GM18873 (cell line): Measurements from ENCODE around the gene GPR108.
A peak's percentile ranks its signal among the peaks of the same experiment; 100 is the strongest.
"Not testable (repeated sequence)": the region's sequence is repeated elsewhere in the genome, so short reads cannot be mapped to it uniquely, and the experiment has no call there.

Source experiments
- ATAC-seq: cut with Tn5 transposase; IDR thresholded peaks from one replicate; pipeline ENCODE4 v1.9.1; 2021; ENCODE audit warnings: mild to moderate bottlenecking, moderate library complexity, moderate number of reproducible peaks; ENCODE audit not compliant: unreplicated experiment, low FRiP score

GPR108 gene

DNA sequence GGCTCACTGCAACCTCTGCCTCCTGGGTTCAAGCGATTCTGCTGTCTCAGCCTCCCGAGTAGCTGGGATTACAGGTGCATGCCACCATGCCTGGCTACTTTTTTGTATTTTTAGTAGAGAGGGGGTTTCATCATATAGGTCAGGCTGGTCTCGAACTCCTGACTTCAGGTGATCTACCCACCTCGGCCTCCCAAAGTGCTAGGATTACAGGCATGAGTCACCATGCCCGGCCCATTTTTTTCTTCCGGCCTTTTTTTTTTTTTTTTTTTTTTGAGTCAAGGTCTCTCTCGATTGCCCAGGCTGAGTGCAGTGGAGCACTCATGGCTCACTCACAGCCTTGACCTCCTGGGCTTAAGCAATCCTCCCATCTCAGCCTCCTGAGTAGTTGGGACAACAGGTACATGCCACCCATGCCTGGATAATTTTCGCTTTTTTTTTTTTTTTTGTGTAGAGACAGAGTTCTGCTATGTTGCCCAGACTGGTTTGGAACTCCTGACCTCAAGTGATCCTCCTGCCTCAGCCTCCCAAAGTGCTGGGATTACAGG, 24.9 kb upstream of the GPR108 start:
- not testable (repeated sequence) for ATAC-seq

DNA sequence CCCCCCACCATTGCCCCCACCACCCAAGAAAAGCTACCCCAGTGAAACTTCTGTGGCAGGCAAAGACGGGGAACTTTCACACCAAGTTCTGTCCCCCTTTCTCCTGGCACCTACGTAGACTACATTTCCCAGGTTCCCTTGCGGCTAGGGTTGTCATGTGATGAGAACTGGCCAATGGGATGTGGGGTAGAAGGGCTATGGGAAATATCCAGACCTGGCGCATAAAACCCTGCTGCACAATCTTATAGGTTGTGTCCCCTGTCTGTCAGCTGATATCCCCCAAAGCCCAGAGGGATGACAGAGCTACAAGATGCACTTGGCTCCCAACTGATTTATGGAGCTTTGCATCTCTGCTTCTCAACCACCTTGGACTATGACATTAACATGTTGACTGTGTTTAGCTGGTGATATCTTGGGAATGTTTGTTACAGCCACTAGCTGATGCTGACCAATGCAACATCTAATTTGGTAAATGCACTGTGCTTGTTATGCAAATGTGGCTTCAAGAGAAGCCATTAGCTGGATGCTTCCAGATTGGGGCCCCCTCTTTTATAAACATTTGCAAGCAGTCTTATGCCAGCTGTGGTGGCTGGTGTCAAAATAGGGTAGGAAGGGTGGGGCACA, 23.8 kb upstream of the GPR108 start:
- no peak for ATAC-seq

DNA sequence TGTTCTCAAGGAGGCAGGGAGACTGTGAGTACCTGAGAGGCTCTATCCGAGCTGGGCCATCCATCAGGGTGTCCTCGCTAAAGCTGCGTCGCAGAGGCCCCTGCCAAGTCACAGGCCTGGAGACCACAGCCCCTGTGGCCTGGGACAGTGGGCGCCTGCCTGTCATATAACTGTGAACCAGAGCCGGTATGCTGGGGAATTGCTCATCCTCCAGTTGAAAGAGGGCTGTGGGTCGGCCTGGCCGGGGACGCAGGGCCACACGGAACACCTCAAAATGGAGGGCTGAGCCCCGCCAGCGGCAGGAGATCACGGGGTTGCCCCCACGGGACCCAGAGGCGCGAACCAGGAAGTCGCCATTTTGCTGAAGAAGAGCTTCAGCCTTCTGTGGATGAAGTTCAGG, 23.2 kb upstream of the GPR108 start:
- no peak for ATAC-seq

DNA sequence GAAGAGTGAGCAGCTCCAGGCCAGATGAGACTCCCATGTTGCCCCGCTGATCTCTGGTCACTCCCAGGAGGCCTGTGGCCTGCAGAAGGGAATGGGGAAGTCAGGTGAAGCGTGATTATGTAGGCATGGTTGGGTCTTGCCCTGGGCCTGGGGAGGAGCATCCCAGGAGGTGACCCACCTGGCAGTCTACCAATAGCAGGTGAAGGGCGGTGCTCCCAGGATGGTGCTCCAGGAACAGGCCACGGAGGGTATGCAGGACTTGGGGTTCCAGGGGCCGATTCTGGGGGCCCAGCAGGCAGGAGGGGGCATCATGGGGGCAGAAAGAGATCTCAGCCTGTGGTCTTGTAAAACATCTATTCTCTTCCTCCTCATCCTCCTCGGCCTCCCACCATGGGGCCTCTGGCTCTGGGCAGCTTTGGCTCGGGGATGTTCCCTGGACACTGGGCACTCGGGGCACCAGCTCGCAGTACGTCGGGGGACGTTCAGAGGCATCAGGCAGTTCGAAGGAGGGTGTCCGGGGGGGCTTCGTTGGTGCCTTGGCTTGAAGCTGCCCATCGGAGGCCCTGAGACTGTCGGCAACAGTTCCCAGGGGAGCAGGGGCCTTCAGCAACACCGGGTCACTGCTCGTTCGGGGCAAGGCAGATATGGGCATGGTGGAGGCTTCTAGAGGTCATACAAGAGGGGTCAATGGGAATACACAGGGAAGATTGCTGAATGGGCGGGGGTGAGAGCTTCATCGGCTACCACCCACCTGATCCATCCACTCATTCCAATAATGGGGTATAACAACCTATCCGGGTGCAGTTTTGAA, 17.5 kb upstream of the GPR108 start:
- no peak for ATAC-seq

DNA sequence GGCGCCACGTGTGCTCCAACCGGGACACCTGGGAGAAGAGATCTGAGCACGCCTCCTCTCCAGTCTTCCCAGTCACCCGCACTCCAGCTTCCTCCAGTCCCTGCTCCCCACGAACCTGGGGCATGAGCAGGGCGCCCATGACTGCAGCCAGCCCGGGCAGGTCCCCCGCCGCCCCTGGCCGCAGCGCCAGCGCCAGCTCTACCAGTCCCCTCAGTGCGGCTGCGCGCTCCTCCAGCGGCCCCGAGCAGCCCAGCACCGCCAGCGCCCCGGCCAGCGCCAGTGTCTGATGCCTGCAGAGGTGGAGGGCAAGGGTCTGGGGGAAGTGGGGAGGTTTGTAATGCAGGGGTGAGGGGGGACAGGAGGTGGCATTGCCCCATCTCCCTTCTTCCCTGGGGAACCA, 16.8 kb upstream of the GPR108 start:
- ATAC-seq = no peak

DNA sequence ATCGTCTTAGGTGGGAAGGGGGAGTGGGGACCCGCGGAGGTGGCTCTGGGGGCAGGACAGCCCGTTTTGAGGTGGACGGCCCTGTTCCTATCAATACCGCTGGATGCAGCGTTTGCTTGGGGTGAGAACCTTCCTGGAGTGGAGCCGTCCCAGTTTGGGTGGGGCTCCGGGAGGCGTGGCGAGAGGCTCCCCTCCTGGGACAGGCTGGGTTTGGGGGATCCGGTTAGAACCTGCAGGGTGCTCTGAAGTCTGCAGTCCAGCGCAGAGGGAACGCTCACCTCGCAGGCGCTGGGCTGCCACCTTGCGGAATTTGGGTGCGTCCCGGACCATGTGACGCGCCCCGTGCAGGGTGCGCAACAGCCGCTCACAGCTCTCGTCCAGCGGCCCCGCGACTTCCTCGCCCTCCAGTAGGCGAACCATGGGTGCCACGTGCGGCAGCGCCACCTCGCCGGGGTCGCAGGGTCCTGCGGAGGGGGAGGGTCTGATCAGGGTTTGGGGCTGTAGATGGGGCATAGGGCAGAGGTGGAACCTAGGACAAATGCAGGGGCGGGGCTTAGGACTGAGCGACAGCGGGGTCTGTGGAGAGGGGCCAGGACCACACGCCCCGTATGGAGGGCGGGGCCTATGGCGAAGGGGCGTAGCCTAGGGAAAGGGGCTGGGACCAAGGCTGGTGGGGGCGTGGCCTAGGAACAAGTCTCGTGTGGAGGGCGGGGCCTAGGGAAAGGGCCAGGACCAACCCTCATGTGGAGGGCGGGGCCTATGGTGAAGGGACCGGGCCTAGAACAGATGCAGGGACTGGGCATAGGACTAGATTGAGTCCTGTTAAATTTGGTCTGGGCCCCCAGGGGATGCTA, 16.0 kb upstream of the GPR108 start:
- ATAC-seq = peak; percentile 62

DNA sequence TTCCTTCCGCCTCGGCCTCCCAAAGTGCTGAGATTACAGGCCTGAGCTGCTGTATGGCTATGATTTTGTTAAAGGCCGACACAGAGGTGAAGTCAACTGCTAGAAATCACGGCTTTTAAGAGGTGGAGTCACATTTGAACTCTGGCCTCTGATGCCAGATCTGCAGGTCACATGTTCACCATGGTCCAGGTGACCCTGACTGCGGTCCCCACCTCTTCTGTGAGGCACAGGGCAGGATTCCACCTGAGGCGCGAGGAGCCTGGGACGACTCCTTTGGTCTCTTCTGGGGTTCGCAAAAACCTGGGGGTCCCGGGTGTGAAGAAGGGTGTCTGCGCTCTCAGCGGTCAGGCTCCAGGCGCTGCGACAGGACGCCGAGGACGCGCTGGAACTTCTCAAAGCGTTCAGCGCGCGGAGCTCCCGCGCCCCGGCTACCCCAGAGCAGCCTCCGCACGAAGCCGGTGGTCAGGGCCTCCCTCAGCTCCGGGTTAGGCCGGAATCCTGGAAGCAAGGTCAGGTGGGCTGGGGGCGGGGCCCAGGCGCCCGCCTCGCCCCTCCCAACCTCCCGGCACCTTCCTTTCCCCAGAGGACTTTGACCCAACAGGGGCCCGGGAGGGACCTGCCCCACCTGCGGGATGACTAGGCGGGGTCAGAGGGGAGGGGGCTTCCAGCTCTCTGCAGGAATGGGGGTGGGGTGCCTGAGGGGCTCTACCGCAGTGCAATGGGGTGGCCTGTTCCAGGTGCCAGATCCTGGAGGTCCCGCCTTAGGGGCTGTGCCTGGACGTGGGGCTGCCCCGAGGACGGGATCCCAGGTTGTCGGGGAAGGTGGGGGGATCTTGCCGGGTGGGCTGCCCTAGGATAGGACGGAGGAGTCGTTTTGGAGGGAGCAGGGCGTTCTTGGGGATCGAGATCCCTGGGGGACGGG, 15.1 kb upstream of the GPR108 start:
- ATAC-seq = no peak

DNA sequence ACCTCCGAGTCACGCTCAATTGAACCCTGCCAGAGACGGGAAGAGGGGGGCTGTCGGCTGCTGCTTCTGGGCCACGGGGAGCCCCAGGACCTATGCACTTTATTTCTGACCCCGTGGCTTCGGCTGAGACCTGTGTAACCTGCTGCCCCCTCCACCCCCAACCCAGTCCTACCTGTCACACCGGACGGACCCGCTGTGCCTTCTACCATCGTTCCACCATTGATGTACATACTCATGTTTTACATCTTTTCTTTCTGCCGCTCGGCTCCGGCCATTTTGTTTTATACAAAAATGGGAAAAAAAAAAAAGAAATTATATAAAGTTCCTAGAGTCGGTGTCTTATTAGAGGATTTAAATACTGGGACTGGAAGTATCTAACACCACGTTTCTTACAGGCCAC, 13.8 kb upstream of the GPR108 start:
- no peak for ATAC-seq

DNA sequence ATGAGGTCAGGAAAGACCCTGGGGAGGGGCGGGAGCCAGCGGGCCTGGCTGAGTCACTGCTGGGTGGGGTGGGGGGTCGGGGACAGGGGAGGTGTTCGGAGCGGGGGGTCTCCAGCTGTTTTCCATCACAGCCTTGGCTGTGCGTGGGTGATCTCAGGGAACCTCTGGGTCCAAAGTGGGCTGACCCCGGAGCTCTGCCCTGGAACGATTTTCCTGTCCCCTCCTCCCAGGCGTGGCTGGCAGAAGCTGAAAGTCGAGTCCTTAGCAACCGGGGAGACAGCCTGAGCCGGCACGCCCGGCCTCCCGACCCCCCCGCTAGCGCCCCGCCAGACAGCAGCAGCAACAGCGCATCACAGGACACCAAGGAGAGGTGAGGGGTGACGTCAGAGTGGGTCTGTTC, 12.7 kb upstream of the GPR108 start:
- ATAC-seq = no peak

DNA sequence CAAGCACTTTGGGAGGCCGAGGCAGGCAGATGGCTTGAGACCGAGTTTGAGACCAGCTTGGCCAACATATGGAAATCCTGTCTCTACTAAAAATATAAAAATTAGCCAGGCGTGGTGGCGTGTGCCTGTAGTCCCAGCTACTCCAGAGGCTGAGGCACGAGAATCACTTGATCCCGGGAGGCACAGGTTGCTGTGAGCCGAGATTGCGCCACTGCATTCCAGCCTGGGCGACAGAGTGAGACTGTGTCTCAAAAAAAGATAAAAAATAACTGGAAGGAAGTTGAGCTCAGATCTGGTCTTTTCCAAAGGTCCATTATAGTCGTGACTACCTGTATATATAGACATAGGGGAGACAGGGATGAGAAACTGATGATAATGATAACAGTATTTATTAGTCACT, 11.2 kb upstream of the GPR108 start:
- ATAC-seq = not testable (repeated sequence)

DNA sequence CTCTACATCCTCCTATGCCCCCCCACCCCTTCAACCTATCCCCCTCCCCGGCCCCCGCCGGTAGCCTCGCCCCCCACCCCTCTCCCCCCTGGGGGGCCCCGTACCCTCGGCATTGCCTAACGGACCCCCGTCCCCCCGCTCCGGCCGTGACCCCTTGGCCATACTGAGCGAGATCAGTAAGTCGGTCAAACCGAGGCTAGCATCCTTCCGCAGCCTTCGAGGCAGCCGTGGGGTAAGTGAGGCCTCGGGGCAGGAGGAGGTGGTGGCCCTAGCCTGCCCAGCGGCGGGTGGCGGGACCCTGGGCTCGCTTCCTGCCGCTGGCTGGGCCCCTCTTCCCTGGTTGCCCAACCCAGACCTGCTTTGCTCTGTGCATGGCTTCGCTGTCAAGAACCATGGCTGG, 8.6 kb upstream of the GPR108 start:
- no peak for ATAC-seq

DNA sequence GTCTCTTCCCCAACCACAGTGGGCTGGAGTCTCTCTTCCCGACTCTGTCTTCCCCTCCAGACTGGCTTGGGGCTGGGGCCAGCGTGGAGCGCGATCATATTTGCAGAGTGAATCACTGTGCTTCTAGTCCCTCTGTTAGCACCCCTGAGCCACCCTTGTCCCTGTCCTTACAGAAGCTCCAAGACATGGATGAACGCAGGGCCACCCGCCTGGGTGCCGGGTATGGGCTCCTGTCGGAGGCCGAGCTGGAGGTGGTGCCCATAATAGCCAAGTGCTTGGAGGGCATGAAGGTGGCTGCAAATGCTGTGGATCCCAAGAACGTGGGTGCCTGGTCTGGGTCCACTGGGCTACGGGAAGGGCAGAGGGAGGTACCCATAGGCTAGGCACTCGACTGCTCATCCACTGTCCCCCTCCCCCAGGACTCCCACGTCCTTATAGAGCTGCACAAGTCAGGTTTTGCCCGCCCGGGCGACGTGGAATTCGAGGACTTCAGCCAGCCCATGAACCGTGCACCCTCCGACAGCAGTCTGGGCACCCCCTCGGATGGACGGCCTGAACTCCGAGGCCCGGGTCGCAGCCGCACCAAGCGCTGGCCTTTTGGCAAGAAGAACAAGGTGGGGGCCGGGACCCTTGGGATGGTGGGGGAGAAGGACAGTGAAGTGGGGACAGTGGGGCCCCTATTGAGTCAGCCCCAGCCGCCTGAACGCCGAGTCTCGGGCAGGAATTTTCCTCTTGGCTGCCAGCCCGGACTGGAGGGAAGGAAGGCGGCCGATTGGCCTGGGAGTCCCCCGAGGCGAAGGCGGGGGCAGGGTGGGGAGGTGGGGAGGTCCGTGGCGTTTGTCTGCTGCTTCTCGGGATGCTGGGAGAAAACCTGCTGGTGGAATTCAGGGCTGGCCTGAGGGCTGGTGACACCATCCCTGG, 7.3 kb upstream of the GPR108 start:
- no peak for ATAC-seq

DNA sequence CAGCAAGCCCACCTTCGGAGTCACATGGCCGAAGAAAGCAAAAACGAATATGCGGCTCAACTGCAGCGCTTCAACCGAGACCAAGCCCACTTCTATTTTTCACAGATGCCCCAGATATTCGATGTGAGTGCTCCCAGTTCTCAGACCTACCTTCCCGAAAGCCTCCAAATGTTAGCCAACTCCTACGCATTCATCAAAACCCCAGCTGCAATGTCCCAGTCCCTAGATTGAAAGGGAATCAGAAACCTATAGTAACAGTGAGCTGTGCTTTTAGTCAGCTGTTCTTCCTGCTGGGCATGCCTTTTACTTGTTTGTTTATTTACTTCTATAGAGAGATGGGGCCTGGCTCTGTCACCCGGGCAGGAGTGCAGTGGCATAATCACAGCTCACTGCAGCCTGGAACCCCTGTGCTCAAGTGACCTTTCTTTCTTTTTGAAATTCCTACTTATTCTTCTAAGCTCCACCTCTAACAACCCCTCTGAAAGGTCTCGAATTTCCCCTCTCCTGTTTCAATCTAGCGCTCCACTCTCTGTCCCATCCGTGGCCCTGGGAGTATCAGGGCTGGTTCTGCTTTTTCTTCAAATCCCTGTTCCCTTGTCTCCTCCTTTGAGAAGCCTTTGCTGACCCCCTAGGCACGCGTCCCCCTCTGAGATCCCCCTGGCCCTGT, 6.5 kb upstream of the GPR108 start:
- ATAC-seq = no peak

DNA sequence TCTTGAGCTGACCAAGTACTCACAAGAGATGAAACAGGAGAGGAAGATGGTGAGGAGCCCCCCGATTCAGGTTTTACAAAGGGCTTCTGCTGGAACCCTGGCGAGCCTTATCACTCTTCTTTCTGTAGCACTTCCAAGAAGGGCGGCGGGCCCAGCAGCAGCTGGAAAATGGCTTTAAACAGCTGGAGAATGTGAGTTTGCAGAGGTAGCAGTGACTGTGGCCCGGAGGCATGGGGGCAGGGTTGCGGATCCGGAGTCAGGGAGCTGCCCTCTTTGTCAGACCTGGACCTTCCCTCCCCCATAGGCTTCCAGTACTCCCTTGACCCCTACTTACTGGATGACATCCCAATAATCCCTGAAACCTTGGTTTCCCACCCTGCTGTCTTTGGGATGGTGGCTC, 5.7 kb upstream of the GPR108 start:
- no peak for ATAC-seq

DNA sequence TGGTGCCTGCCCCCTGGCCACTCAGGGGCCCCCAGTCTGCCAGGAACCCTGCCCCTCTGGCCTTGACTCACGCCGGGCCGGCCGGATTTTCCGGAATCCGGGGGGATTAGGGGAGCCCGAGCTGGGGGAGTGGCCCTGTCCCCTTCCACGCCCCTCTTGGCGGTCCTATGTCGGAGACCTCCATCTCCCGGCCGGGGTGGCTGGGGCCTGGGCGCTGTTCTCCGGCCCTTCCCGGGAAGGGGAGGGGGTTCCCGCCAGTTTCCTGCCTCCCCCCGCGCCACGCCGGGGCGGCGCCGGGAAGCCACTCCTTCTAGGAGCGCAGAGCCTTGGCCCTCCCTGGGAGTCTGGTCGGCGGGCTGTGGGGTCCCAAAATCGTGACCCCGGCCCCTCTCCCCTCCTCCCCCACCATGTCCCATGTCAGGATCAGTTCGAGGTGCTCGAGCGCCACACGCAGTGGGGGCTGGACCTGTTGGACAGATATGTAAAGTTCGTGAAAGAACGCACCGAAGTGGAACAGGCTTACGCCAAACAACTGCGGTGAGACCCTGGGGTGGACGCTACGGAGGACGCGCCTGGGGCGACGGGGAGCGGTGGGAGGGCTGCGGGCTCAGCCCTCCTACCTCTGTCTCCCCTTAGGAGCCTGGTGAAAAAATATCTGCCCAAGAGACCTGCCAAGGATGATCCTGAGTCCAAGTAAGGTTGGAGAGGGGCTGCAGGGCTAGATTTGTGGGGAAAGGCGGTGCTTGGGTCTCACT, 3.4 kb upstream of the GPR108 start:
- no peak for ATAC-seq

DNA sequence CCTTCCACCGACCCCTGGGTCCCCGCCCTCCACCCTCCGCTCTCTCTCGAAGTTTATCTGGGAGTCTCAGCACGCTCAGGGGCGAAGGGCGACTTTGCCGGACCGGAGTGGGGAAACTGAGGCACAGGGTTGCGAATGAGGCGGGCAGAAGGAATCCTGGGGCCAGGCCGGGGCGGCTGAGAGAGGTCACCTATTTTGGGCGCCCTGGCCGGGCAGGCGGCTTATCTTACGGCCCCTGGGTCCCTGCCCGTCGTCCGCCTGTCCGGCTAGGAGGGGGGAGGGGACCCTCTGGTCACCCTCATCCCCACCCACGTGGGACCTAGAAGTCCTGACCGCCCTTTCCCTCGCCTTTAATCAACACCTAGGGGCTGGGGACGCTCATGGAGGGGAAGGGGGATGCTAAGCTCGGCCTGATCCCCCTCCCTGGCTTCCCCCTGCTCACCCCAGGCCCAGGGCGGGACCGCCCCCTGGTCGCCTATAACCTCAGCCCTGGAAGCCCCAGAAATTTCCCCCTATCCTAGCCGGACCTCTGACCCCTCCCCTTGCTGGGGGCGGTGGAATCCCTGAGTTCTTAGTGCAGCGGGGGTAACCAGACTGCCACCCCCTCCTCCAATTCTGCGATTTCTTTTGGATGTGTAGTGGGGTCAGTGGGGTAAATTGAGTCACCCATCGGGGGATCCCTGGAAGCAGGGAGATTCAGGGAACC, 2.7 kb upstream of the GPR108 start:
- no peak for ATAC-seq

DNA sequence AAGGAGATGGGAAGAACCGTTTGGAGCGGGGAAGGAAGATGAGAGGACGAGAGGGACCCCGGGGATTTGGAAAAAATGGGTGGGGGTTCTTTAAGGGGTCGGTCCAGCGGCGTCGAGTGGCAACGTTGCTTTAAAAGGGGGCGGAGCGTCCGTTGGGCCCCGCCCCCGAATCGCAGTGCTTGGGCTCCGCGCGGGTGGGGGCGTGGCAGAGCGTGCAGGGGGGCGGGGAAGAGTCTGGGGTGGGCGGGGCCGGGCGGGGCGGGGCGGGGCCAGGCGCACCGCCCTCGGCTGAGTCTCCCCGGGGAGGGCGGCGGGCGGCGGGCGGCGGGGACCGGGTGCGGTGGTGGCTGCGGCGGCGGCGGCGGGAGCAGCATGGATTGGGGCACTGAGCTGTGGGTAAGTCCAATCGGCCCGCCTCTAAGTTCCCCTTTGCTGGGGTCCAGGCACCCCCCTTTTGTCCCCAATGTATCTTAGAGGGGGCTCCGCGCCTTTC, 2.1 kb upstream of the GPR108 start, which contains the start of gene TRIP10:
TRIP10 (plus strand) TSS at position 291 of the 493 bp plus-strand sequence; CDS start at position 373, 82 bp downstream.
- no peak for ATAC-seq
